Activated CD4-positive, alpha-beta T cell treated with anti-CD3 and anti-CD28 coated beads, Interleukin-2, amount 50 U/mL, for 48 hours (primary cell): ENCODE results near the gene RPS6KB1.
"Not testable (repeated sequence)": the region's sequence is repeated elsewhere in the genome, so short reads cannot be mapped to it uniquely, and the experiment has no call there.

Experiments used
- DNase-seq, 2 experiments: peaks; one replicate each; pipeline ENCODE4 v3.0.0-alpha.2; 2020

RPS6KB1 gene

DNA sequence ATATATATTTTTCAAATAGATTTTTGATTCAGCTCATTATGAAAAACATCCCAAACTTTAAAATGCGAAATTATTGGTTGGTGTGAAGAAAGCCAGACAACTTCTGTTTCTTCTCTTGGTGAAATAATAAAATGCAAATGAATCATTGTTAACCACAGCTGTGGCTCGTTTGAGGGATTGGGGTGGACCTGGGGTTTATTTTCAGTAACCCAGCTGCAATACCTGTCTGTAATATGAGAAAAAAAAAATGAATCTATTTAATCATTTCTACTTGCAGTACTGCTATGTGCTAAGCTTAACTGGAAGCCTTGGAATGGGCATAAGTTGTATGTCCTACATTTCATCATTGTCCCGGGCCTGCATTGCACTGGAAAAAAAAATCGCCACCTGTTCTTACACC is 54.4 kb downstream of the RPS6KB1 start:
- not testable (repeated sequence) for DNase-seq

GRCh38 chr17:59950049-59950448 is 57.1 kb downstream of the RPS6KB1 start:
- DNase-seq = no peak

DNA sequence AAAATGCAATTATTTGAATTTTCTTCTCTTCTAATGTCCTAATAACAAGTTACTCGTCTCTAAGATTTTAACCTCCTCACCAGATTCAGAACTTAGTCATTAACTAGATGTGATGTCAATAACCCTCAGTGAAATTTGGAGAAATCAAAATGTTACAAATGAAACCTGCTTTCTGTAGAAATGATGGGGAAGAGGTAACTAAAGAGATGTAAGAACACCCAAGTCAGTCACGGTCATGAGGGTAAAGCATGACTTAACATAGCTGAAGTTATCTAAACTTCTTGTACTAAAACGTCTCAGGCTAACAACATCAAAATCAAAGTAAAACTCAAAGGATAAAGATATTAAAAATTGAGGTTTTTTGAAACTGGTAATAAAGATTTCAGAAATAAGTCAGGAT is 61.9 kb downstream of the RPS6KB1 start:
- no peak for DNase-seq

DNA sequence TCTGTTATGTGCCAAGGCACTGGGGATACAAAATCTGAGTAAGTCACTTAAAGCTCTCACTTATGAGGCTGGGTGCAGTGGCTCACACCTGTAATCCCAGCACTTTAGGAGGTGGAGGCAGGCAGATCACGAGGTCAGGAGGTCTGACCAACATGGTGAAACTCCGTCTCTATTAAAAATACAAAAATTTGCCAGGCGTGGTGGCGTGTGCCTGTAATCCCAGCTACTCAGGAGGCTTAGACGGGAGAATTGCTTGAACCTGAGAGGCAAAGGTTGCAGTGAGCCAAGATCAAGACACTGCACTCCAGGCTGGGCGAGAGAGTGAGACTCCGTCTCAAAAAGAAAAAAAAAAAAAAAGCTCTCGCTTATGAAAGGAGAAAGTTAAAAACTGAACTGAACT is 66.7 kb downstream of the RPS6KB1 start:
- DNase-seq = not testable (repeated sequence)

- no peak for DNase-seq
Measured at GRCh38 chr17:59962739-59963318, 69.9 kb downstream of the RPS6KB1 start.

DNA sequence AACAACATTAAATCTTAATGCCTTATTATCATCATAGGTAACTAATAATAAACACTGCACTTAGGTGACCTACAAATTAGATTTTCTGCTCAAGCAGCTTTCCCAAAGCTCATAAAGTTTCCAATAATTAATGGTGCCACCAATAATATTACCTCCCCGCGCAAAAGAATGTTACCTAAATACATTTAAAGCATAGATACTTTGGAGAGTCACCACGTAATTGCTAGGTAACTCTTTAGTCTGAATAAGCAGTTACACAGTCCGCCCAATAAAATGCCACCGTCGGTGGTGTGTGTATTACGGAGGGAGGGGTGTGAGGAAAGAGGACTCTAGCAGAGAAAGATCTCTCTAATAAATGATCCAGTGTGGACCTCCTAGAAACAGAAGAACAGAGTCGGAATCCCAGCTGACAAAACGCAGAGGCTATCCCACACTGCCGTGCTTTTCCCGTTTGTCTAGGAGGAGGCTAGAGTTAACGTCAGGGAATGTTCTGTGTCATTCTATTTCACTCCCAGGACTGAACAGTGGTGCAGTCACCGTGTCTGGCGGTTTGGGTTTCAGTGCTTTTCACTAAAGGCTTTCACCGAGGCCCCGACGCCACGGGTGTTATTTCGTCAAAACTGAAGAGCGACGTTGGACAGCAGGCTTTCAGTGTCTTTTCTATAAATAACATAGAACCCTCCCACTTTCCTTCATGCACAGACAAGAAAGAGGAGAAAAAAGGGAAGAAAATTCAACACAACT is 71.0 kb downstream of the RPS6KB1 start:
- DNase-seq = peak; percentile 66 to 70

GRCh38 chr17:59964482-59965328 is 71.8 kb downstream of the RPS6KB1 start, which contains the start of gene RNFT1:
Gene RNFT1 (minus strand): TSS chr17:59964740. CDS start chr17:59964663, 77 bp downstream.
- peak; percentile 93 to 94 for DNase-seq

DNA sequence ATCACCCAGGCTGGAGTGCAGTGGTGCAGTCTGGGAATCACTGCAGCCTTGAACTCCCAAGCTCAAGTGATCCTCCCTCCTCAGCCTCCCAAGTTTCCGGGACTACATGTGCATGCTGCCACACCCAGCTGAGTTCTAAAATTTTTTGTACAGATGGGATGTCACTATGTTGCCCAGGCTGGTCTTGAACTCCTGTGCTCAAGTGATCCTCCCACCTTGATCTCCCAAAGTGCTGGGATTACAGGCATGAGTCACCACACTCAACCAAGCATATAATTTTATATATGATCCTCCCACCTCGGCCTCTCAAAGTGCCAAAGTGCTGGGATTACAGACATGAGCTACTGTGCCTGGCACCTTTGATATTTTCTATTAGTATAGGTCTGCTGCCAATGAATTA is 78.8 kb downstream of the RPS6KB1 start:
- DNase-seq = not testable (repeated sequence)

GRCh38 chr17:59972778-59973177 is 79.9 kb downstream of the RPS6KB1 start:
- no peak for DNase-seq

DNA sequence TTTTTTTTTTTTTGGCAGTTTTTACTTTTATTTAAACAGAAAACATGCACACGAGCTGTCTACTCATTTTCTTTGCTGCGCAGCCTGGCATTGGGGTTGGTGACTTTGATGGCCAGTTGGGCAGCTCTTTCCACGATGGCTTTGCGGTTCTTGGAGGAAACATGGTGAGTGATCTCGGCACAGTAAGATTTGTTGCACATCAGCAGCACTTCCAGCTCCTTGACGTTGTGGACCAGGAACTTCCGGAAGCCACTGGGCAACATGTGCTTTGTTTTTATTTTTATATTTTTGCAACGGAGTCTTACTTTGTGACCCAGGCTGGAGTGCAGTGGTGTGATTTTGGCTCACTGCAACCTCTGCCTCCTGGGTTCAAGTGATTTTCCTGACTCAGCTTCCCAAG is 80.6 kb downstream of the RPS6KB1 start:
- DNase-seq = not testable (repeated sequence)

GRCh38 chr17:59975166-59975565 is 82.2 kb downstream of the RPS6KB1 start:
- not testable (repeated sequence) for DNase-seq

GRCh38 chr17:59996608-59997007 is 103.7 kb downstream of the RPS6KB1 start:
- DNase-seq = not testable (repeated sequence)
